Heart left ventricle (tissue), 16 donors: ENCODE measurements around the gene ZNF783. TPM values are rescaled to one million over a fixed set of nuclear protein-coding genes. Genes with fewer than 3 reads are reported as not detected.
"Not testable (repeated sequence)": the region's sequence is repeated elsewhere in the genome, so short reads cannot be mapped to it uniquely, and the experiment has no call there.

Experiments used
- ATAC-seq, 4 donors: fragments of 200-7000 bp; cut with Tn5 transposase; one replicate each; pipeline ENCODE4 v1.9.1; 2020 to 2022; ENCODE audit warnings: moderate library complexity in 4 of 4, mild to moderate bottlenecking in 3 of 4, moderate number of reproducible peaks in 1 of 4
- DNase-seq, 5 donors: peaks; one replicate each; pipeline ENCODE4 v3.0.0-alpha.2; 2020
- H3K27ac ChIP-seq, 12 donors: fragments of 200-600 bp; sonication (generic) in 4 of 12; one replicate each; pipeline versions ENCODE4 v1.5.0 to v1.8.0; 2016 to 2022; ENCODE audit warnings: mild to moderate bottlenecking in 2 of 12
- H3K27me3 ChIP-seq, 9 donors: fragments of 200-600 bp; sonication (generic) in 2 of 9; one replicate each; pipeline versions ENCODE4 v1.5.1 to v1.8.0; 2016 to 2022; ENCODE audit warnings: mild to moderate bottlenecking in 3 of 9
- H3K36me3 ChIP-seq, 9 donors: fragments of 200-600 bp; sonication (generic) in 2 of 9; one replicate each; pipeline versions ENCODE4 v1.5.0 to v1.8.0; 2018 to 2022; ENCODE audit warnings: mild to moderate bottlenecking in 2 of 9
- H3K4me1 ChIP-seq, 12 donors: fragments of 200-600 bp; sonication (generic) in 4 of 12; one replicate each; pipeline versions ENCODE4 v1.5.0 to v1.8.0; 2016 to 2022; ENCODE audit warnings: mild to moderate bottlenecking in 3 of 12
- H3K4me3 ChIP-seq, 12 donors: fragments of 200-600 bp; sonication (generic) in 4 of 12; one replicate each; pipeline versions ENCODE4 v1.5.0 to v1.8.0; 2017 to 2022; ENCODE audit warnings: mild to moderate bottlenecking in 9 of 12, moderate library complexity in 4 of 12
- H3K9me3 ChIP-seq, 12 donors: fragments of 200-600 bp; sonication (generic) in 4 of 12; one replicate each; pipeline versions ENCODE4 v1.5.0 to v1.8.0; 2016 to 2022; ENCODE audit warnings: mild to moderate bottlenecking in 1 of 12
- CTCF ChIP-seq, 12 donors: fragments of 200-600 bp; sonication (generic) in 4 of 12; IDR thresholded peaks; one replicate each; pipeline versions ENCODE4 v1.5.0 to v1.8.0; 2018 to 2022; ENCODE audit warnings: antibody characterized with exemption in 12 of 12, mild to moderate bottlenecking in 5 of 12
- POLR2A ChIP-seq, 2 donors: fragments of 450-650 bp; IDR thresholded peaks; one replicate each; pipeline ENCODE4 v1.6.1; 2017; ENCODE audit warnings: antibody characterized with exemption in 2 of 2, mild to moderate bottlenecking in 2 of 2, moderate library complexity in 2 of 2
- WGBS, 4 donors: extraction: QIAGEN DNeasy Blood & Tissue Kit in 2 of 4; methylation state at CpG; one replicate each; pipeline versions ENCODE4 v1.1.5 to v1.1.7; 2013 to 2018; 5-methylcytosine and 5-hydroxymethylcytosine counted together
- intact Hi-C, 10 donors: fragments of 100-400 bp; cut with DNase I; formaldehyde crosslinking; loops; one replicate each; pipeline versions ENCODE4 v1.11.1 to v1.14.2; 2022
- polyA plus RNA-seq, 2 donors: library from polyadenylated mRNA; stranded (reverse); fragments of 200-250 nt; gene quantifications; one replicate each; pipeline ENCODE4 v1.2.3, GENCODE V29; 2013
- total RNA-seq, 9 donors: library from RNA; depleted of rRNA in 2 of 9; stranded (reverse); fragments of >200 nt in 2 of 9; fragmentation: NEBNext Ultra II Directional in 3 of 9; extraction: Animal tissue kit (Norgen Biotek cat#: 25700) in 3 of 9; gene quantifications; one replicate each; pipeline versions ENCODE4 v1.1.0 to v1.2.4, GENCODE V29; 2016 to 2023
- donor health status: ischemic (EF 13 %, LVEDD 7.1; RV severe dilation, severe dysfunction).
- donor health status: healthy with polysubstance abuse.
- donor health status: DM: no; HTN: yes; CAD: no.
- donor health status: DM: no; HTN: no; CAD: no.
- donor health status: ischemic (EF 25% LVEDD 6.9; RV normal size, moderate dysfunction).
- donor health status: ischemic (EF 25% LVEDD 5.7; RV mildly dilated, moderate dysfunction).
- donor health status: healthy.
- donor health status: DM: yes; HTN: yes; CAD: no.
- donor health status: ischemic (EF 35%, LVEDD 5.7; RV mildly dilated, moderate dysfunction).
- donor health status: nonischemic (EF 11% LVEDD 7.7; RV severe dilation, severe dysfunction).
- donor health status: DM: yes; HTN: yes; CAD: no.
- donor health status: PGD.
- donor health status: ischemic (EF 29% LVEDD 5.4; RV normal size, mild dysfunction).
- donor health status: nonischemic (EF 23%, LVEDD 6.1; RV moderate dilation, normal function).

ZNF783 gene
- total and polyA plus RNA-seq, 11 donors, result 2.8 to 9.0 (median 3.3) TPM

- no peak for ATAC-seq
- peak overlapping the region in 1 of 12 donors; percentile 54 for H3K4me3 ChIP-seq
- peaks cover 0 to under 1% (median 0%) of the 10 kb centered on the region in 12 donors for H3K9me3 ChIP-seq
- H3K4me1 ChIP-seq, result no peaks in the 10 kb centered on the region
- H3K27me3 ChIP-seq, result peaks cover 0 to 24% (median 3%) of the 10 kb centered on the region in 9 donors
- TF ChIP-seq POLR2A (IDR thresholded peaks at IDR 0.05) (no peak), CTCF (IDR thresholded peaks at IDR 0.05) (no peak)
- intact Hi-C loops, result no loop called here
- DNase-seq, result no peak
- no peaks in the 10 kb centered on the region for H3K36me3 ChIP-seq
- 68 to 73% (median 72%) methylated on average over 13 of the region's 13 CpGs for WGBS, 4 donors
- no peak overlapping the region for H3K27ac ChIP-seq
Measured at GRCh38 chr7:149320313-149321124, 58.5 kb downstream of the ZNF783 start.

GRCh38 chr7:149321125-149321905 lies 59.3 kb downstream of the ZNF783 start:
- H3K4me1 ChIP-seq, DNase-seq, intact Hi-C loops, H3K27ac ChIP-seq, H3K9me3 ChIP-seq, H3K36me3 ChIP-seq, ATAC-seq: not testable (repeated sequence)
- WGBS, 4 donors, result 56 to 62% (median 59%) methylated on average over 14 of the region's 14 CpGs
- H3K27me3 ChIP-seq, result peaks cover 0 to 24% (median 3%) of the 10 kb centered on the region in 9 donors
- H3K4me3 ChIP-seq, result peak overlapping the region in 9 of 12 donors; percentile 10 to 54 (median 32)

- H3K4me3 ChIP-seq, result peak overlapping the region in 11 of 12 donors; percentile 9 to 54 (median 32)
- peak in 1 of 4 donors; percentile 20 for ATAC-seq
- H3K27me3 ChIP-seq, result peaks cover 0 to 24% (median 3%) of the 10 kb centered on the region in 9 donors
- DNase-seq, result no peak
- H3K27ac ChIP-seq, result no peak overlapping the region
- no peaks in the 10 kb centered on the region for H3K4me1 ChIP-seq
- intact Hi-C loops, result no loop called here
- no peaks in the 10 kb centered on the region for H3K9me3 ChIP-seq
- 53 to 62% (median 57%) methylated on average over 5 of the region's 5 CpGs for WGBS, 4 donors
- TF ChIP-seq CTCF (IDR thresholded peaks at IDR 0.05) (no peak), POLR2A (IDR thresholded peaks at IDR 0.05) (no peak)
- no peaks in the 10 kb centered on the region for H3K36me3 ChIP-seq
Measured at GRCh38 chr7:149321978-149322541, 60.1 kb downstream of the ZNF783 start.

GRCh38 chr7:149322737-149323136 lies 60.7 kb downstream of the ZNF783 start:
- Histone ChIP-seq H3K4me3 (peak overlapping the region in 1 of 12 donors; percentile 54), H3K36me3 (no peaks in the 10 kb centered on the region), H3K27ac (no peak overlapping the region), H3K4me1 (no peaks in the 10 kb centered on the region), H3K9me3 (no peaks in the 10 kb centered on the region), H3K27me3 (peaks cover 0 to 24% (median 3%) of the 10 kb centered on the region in 9 donors)
- ATAC-seq (no peak), DNase-seq (no peak)
- TF ChIP-seq POLR2A (IDR thresholded peaks at IDR 0.05), result no peak
- TF ChIP-seq CTCF (IDR thresholded peaks at IDR 0.05), result no peak
- intact Hi-C loops, result no loop called here
